Loucy (cell line): Measurements from ENCODE around the gene PAX6.

Experiments
- CTCF ChIP-seq: fragments of 200-600 bp; sonication (generic); conservative IDR thresholded peaks from 2 replicates; pipeline ENCODE4 v1.5.1; 2014; ENCODE audit warnings: mild to moderate bottlenecking, antibody characterized with exemption, low read length
- EZH2phosphoT487 ChIP-seq: fragments of 200-600 bp; IDR thresholded peaks from 2 replicates; pipeline ENCODE4 v1.6.1; 2018; ENCODE audit warnings: antibody characterized with exemption, mild to moderate bottlenecking, moderate library complexity, borderline replicate concordance

- TF ChIP-seq CTCF (no peak), EZH2phosphoT487 (no peak)
Observed at GRCh38 chr11:31740131-31740530, 71.0 kb downstream of the PAX6 start.
